GM23338 (cell line): ENCODE data around the gene GRHL3. TPM values are rescaled to one million over a fixed set of nuclear protein-coding genes. Genes with fewer than 3 reads are reported as not detected.
A peak's percentile ranks its signal among the peaks of the same experiment; 100 is the strongest.

Experiments
- ATAC-seq: fragments of 200-7000 bp; cut with Tn5 transposase; 3 replicates; pipeline ENCODE4 v1.9.1; 2020
- DNase-seq: peaks from one replicate; pipeline ENCODE4 v3.0.0-alpha.2; 2015; ENCODE audit warnings: low spot score
- H2AFZ ChIP-seq: fragments of 200-600 bp; sonication (generic); 2 replicates; pipeline ENCODE4 v1.8.0; 2016; ENCODE audit warnings: antibody characterized with exemption, mild to moderate bottlenecking, moderate library complexity
- H3F3A ChIP-seq: fragments of 200-600 bp; sonication (generic); replicated peaks from 2 replicates; pipeline ENCODE4 v1.8.0; 2017; ENCODE audit warnings: antibody characterized with exemption, mixed run types, low read depth
- H3K27ac ChIP-seq: fragments of 200-600 bp; sonication (generic); 2 replicates; pipeline ENCODE4 v1.6.1; 2016; ENCODE audit warnings: low read depth
- H3K27me3 ChIP-seq: fragments of 200-600 bp; sonication (generic); 2 replicates; pipeline ENCODE4 v1.8.0; 2016; ENCODE audit warnings: mild to moderate bottlenecking, mixed run types, moderate library complexity; ENCODE audit not compliant: insufficient read depth
- H3K36me3 ChIP-seq: fragments of 200-600 bp; sonication (generic); 2 replicates; pipeline ENCODE4 v1.8.0; 2016; ENCODE audit warnings: mild to moderate bottlenecking; ENCODE audit not compliant: insufficient read depth
- H3K4me1 ChIP-seq: fragments of 200-600 bp; sonication (generic); 2 replicates; pipeline ENCODE4 v1.8.0; 2016; ENCODE audit warnings: mild to moderate bottlenecking, moderate library complexity; ENCODE audit not compliant: insufficient read depth
- H3K4me2 ChIP-seq: fragments of 200-600 bp; sonication (generic); 2 replicates; pipeline ENCODE4 v1.7.1; 2017; ENCODE audit warnings: mixed run types
- H3K4me3 ChIP-seq: fragments of 200-600 bp; sonication (generic); 2 replicates; pipeline ENCODE4 v1.6.1; 2016; ENCODE audit warnings: mixed run types
- H3K79me2 ChIP-seq: fragments of 200-600 bp; sonication (generic); replicated peaks from 2 replicates; pipeline ENCODE4 v1.8.0; 2017; ENCODE audit warnings: mild to moderate bottlenecking; ENCODE audit not compliant: insufficient read depth
- H3K9me2 ChIP-seq: fragments of 200-600 bp; sonication (generic); 2 replicates; pipeline ENCODE4 v1.8.0; 2017; ENCODE audit not compliant: insufficient read depth
- H4K20me1 ChIP-seq: fragments of 200-600 bp; sonication (generic); replicated peaks from 2 replicates; pipeline ENCODE4 v1.8.0; 2017; ENCODE audit warnings: mild to moderate bottlenecking; ENCODE audit not compliant: insufficient read depth
- H3K27ac Mint-ChIP-seq: 2 replicates; pipeline ENCODE4 v1.8.0; 2020; ENCODE audit warnings: inconsistent platforms, mild to moderate bottlenecking, moderate library complexity, mixed read lengths
- H3K27me3 Mint-ChIP-seq: 3 replicates; pipeline ENCODE4 v1.8.0; 2022; ENCODE audit warnings: low read depth, mild to moderate bottlenecking, moderate library complexity, mixed read lengths, inconsistent platforms; ENCODE audit not compliant: insufficient read depth, poor library complexity
- H3K36me3 Mint-ChIP-seq: 3 replicates; pipeline ENCODE4 v1.8.0; 2021; ENCODE audit warnings: low read depth, mild to moderate bottlenecking, inconsistent platforms, moderate library complexity, mixed read lengths
- H3K4me1 Mint-ChIP-seq: 3 replicates; pipeline ENCODE4 v1.8.0; 2020; ENCODE audit warnings: mild to moderate bottlenecking, inconsistent platforms, mixed read lengths
- H3K4me3 Mint-ChIP-seq: 3 replicates; pipeline ENCODE4 v1.8.0; 2021; ENCODE audit warnings: moderate library complexity, mild to moderate bottlenecking, inconsistent platforms, mixed read lengths
- H3K9me3 Mint-ChIP-seq: 3 replicates; pipeline ENCODE4 v1.8.0; 2020; ENCODE audit warnings: moderate library complexity, mild to moderate bottlenecking, inconsistent platforms, mixed read lengths
- CTCF ChIP-seq, 2 experiments: fragments of 200-600 bp in 1 of 2; sonication (generic) in 1 of 2; conservative IDR thresholded peaks; 2 replicates each; pipeline versions ENCODE4 v1.5.1 to v1.6.1; 2016 to 2017; ENCODE audit warnings: antibody characterized with exemption in 2 of 2, low read depth in 2 of 2, mild to moderate bottlenecking in 2 of 2, moderate library complexity in 1 of 2
- EZH2 ChIP-seq: fragments of 200-600 bp; sonication (generic); IDR thresholded peaks from one replicate; pipeline ENCODE4 v1.8.0; 2017; ENCODE audit warnings: antibody characterized with exemption, mild to moderate bottlenecking, low read depth; ENCODE audit not compliant: unreplicated experiment
- NANOG ChIP-seq: IDR thresholded peaks from 2 replicates; pipeline ENCODE4 v1.6.1; 2016; ENCODE audit warnings: antibody characterized with exemption, borderline replicate concordance
- STAT1 ChIP-seq: IDR thresholded peaks from one replicate; pipeline ENCODE4 v1.6.1; 2016; ENCODE audit warnings: antibody characterized with exemption; ENCODE audit not compliant: unreplicated experiment
- polyA plus RNA-seq: library from polyadenylated mRNA; unstranded; fragments of >200 nt; fragmentation: Nextera tagmentation; extraction: Ambion mirVana; gene quantifications from 2 replicates; pipeline ENCODE4 v1.2.1, GENCODE V29; 2016
- total RNA-seq: library from RNA; depleted of rRNA; stranded (reverse); fragments of >200 nt; shearing (Covaris generic); gene quantifications from 2 replicates; pipeline ENCODE4 v1.2.3, GENCODE V29; 2014
- TF ChIP-seq, protein P1 (sequence below): fragments of 250-450 bp; sonication (Bioruptor Pico); IDR thresholded peaks from 2 replicates; pipeline ENCODE4 v1.5.0; 2020; ENCODE audit warnings: mild to moderate bottlenecking, moderate library complexity

GRHL3 gene
- total and polyA plus RNA-seq, 2 experiments from 2014 or later, result 0.78 to 1.1 TPM

DNA sequence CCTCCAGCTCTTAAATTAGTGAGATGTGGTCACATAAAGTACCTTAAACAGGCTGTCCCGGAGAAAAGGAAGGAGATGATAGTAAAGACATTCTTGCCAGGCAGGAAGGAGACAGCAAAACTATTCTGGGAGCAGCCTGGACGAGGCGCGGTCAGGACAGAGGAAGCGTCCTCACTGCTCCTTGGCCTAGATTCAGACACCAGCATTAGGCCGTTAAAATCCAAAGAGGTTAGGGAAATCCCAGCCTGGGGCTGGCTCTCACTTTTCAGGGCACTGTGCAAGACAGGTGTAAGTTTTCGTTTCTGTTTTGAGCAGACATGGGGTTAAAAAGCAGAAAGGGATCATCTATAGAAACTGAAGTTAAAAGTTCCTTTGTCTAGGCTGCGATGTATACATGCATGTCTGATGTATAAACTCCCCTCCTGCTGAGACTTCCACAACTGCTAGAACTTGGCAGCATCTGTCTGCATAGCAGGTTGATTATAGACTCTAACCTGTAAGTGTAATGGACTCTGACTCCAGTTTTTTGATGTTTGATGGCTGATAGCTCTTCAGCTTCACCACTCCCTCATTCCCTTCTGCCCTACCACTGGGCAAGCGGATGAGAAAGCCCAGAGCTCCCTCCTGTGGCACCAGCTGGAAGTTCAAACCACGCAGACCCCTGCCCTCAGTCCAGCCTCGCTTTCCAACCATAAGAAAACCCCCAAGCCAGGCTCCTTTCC lies 72.9 kb downstream of the GRHL3 start:
- no peak overlapping the region for H2AFZ ChIP-seq
- peak overlapping the region; percentile 78; the same call in 1 of the 2 replicates for H3K27ac ChIP-seq
- ATAC-seq, result peak; percentile 95
- no peaks in the 10 kb centered on the region for H3K79me2 ChIP-seq
- H3K27me3 ChIP-seq, result no peaks in the 10 kb centered on the region
- TF ChIP-seq EZH2 (no peak), CTCF (conservative IDR thresholded peaks at IDR 0.05; ENCODE audit: low read depth in 2 of 2) (peak; percentile 88 to 95), NANOG (no peak), STAT1 (no peak)
- TF ChIP-seq, protein P1, sequence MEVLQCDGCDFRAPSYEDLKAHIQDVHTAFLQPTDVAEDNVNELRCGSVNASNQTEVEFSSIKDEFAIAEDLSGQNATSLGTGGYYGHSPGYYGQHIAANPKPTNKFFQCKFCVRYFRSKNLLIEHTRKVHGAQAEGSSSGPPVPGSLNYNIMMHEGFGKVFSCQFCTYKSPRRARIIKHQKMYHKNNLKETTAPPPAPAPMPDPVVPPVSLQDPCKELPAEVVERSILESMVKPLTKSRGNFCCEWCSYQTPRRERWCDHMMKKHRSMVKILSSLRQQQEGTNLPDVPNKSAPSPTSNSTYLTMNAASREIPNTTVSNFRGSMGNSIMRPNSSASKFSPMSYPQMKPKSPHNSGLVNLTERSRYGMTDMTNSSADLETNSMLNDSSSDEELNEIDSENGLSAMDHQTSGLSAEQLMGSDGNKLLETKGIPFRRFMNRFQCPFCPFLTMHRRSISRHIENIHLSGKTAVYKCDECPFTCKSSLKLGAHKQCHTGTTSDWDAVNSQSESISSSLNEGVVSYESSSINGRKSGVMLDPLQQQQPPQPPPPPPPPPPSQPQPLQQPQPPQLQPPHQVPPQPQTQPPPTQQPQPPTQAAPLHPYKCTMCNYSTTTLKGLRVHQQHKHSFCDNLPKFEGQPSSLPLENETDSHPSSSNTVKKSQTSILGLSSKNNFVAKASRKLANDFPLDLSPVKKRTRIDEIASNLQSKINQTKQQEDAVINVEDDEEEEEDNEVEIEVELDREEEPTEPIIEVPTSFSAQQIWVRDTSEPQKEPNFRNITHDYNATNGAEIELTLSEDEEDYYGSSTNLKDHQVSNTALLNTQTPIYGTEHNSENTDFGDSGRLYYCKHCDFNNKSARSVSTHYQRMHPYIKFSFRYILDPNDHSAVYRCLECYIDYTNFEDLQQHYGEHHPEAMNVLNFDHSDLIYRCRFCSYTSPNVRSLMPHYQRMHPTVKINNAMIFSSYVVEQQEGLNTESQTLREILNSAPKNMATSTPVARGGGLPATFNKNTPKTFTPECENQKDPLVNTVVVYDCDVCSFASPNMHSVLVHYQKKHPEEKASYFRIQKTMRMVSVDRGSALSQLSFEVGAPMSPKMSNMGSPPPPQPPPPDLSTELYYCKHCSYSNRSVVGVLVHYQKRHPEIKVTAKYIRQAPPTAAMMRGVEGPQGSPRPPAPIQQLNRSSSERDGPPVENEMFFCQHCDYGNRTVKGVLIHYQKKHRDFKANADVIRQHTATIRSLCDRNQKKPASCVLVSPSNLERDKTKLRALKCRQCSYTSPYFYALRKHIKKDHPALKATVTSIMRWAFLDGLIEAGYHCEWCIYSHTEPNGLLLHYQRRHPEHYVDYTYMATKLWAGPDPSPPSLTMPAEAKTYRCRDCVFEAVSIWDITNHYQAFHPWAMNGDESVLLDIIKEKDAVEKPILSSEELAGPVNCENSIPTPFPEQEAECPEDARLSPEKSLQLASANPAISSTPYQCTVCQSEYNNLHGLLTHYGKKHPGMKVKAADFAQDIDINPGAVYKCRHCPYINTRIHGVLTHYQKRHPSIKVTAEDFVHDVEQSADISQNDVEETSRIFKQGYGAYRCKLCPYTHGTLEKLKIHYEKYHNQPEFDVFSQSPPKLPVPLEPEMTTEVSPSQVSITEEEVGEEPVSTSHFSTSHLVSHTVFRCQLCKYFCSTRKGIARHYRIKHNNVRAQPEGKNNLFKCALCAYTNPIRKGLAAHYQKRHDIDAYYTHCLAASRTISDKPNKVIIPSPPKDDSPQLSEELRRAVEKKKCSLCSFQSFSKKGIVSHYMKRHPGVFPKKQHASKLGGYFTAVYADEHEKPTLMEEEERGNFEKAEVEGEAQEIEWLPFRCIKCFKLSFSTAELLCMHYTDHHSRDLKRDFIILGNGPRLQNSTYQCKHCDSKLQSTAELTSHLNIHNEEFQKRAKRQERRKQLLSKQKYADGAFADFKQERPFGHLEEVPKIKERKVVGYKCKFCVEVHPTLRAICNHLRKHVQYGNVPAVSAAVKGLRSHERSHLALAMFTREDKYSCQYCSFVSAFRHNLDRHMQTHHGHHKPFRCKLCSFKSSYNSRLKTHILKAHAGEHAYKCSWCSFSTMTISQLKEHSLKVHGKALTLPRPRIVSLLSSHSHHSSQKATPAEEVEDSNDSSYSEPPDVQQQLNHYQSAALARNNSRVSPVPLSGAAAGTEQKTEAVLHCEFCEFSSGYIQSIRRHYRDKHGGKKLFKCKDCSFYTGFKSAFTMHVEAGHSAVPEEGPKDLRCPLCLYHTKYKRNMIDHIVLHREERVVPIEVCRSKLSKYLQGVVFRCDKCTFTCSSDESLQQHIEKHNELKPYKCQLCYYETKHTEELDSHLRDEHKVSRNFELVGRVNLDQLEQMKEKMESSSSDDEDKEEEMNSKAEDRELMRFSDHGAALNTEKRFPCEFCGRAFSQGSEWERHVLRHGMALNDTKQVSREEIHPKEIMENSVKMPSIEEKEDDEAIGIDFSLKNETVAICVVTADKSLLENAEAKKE (CRISPR knock-in tag), result no peak
- peak overlapping the region; percentile 49; the same call in 1 of the 2 replicates for H3K4me2 ChIP-seq
- Mint-ChIP-seq H3K36me3 (peaks cover 3% of the 10 kb centered on the region; the same call in 1 of the 3 replicates), H3K4me1 (peaks cover 31% of the 10 kb centered on the region), H3K4me3 (no peak overlapping the region; the same call in 2 of the 3 replicates), H3K27ac (no peak overlapping the region), H3K9me3 (no peaks in the 10 kb centered on the region), H3K27me3 (peaks cover 13% of the 10 kb centered on the region)
- no peaks in the 10 kb centered on the region for H3K9me2 ChIP-seq
- H3K4me3 ChIP-seq, result no peak overlapping the region
- no peaks in the 10 kb centered on the region for H3K36me3 ChIP-seq
- no peaks in the 10 kb centered on the region for H4K20me1 ChIP-seq
- peaks cover 6% of the 10 kb centered on the region; the same call in 1 of the 2 replicates for H3F3A ChIP-seq
- peak; percentile 93 for DNase-seq
- peaks cover 21% of the 10 kb centered on the region for H3K4me1 ChIP-seq
